ENCODE data around the gene ITPR2. TPM values are rescaled to one million over a fixed set of nuclear protein-coding genes. Genes with fewer than 3 reads are reported as not detected.

Gene ITPR2
- total and polyA plus RNA-seq, 2 of the 8 experiments (the other 6 are each of a cell fraction or from before 2014, with no cell fraction given) = 4.1 to 48.3 TPM

DNA sequence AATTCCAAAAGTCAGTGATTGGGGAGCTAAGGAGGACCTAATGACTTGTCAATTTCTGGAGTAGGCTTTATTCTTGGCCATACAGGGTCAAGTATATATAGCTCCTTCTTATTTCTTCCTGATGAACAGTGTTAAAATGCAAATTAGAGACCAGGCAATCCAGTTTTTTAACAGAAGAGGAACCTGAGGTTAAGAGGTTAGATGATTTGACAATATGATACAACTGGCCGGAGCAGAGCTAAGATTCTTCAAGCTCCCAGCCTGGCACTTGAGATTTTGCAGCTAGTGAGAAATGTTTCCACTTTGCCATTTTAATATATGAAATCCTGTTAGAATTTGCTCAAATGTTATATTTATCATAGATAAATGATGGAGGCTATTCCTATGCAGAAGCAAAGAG lies 433.6 kb downstream of the ITPR2 start:
- Histone ChIP-seq H2BK120ac (replicated peaks; ENCODE audit: low read depth, low read length) (no peak overlapping the region), H3K27ac (ENCODE audit: low read depth, low read length) (no peak overlapping the region), H3K23me2 (ENCODE audit: low read depth, low read length) (no peaks in the 10 kb centered on the region; the same call in 1 of the 2 replicates), H3K27me3 (replicated peaks in 1 of 4; ENCODE audit: control insufficient read depth in 3 of 4, extremely low read depth in 1 of 4, insufficient read depth in 3 of 4, low read length in 3 of 4) (no peaks in the 10 kb centered on the region), H3K4me2 (ENCODE audit: insufficient read depth in 1 of 2, low read depth in 2 of 2, low read length in 2 of 2) (no peak overlapping the region), H4K91ac (replicated peaks; ENCODE audit: insufficient read length, low read length) (no peak overlapping the region), H3K79me1 (ENCODE audit: low read depth, low read length) (no peaks in the 10 kb centered on the region), H4K8ac (ENCODE audit: extremely low read depth, insufficient read depth, low read length) (no peak overlapping the region), H2BK5ac (ENCODE audit: low read depth, low read length) (no peak overlapping the region), H3K23ac (ENCODE audit: insufficient read length) (no peak overlapping the region), H2BK12ac (ENCODE audit: low read depth, low read length) (no peak overlapping the region), H3K79me2 (ENCODE audit: control insufficient read depth in 1 of 2, insufficient read depth in 2 of 2, low read length in 2 of 2) (no peaks in the 10 kb centered on the region), H3K9me3 (ENCODE audit: insufficient read depth in 2 of 2, low read depth in 1 of 2, low read length in 1 of 2) (no peaks in the 10 kb centered on the region), H3K36me3 (ENCODE audit: control insufficient read depth in 2 of 4, insufficient read depth in 4 of 4, low read length in 3 of 4) (no peaks in the 10 kb centered on the region), H3K4me3 (ENCODE audit: extremely low read depth in 1 of 4, insufficient read depth in 2 of 4, low read depth in 3 of 4, low read length in 4 of 4) (no peak overlapping the region), H2BK15ac (ENCODE audit: low read length) (no peak overlapping the region), H2AFZ (ENCODE audit: low read length) (no peak overlapping the region), H3K9ac (replicated peaks in 1 of 4; ENCODE audit: extremely low read depth in 1 of 4, low read depth in 3 of 4, low read length in 3 of 4) (no peak overlapping the region), H3K14ac (ENCODE audit: insufficient read length) (no peak overlapping the region), H4K5ac (ENCODE audit: insufficient read length, low read depth, low read length) (no peak overlapping the region), H3K4ac (replicated peaks; ENCODE audit: insufficient read length, low read depth, low read length) (no peak overlapping the region), H2AK5ac (ENCODE audit: low read depth, low read length) (no peak overlapping the region), H3K18ac (ENCODE audit: extremely low read depth, low read length) (no peak overlapping the region), H3K4me1 (replicated peaks in 1 of 4; ENCODE audit: control insufficient read depth in 3 of 4, insufficient read depth in 4 of 4, low read length in 3 of 4) (no peaks in the 10 kb centered on the region), H4K20me1 (replicated peaks in 1 of 2; ENCODE audit: control insufficient read depth in 1 of 2, insufficient read depth in 2 of 2, low read length in 2 of 2) (no peaks in the 10 kb centered on the region), H2BK20ac (ENCODE audit: low read length) (no peak overlapping the region), H3K56ac (replicated peaks; ENCODE audit: insufficient read length, low read depth, low read length) (no peak overlapping the region)
- ChIA-PET CTCF (ENCODE audit: partially characterized antibody) (no interaction called here), POLR2A (ENCODE audit: partially characterized antibody) (no interaction called here)
- DNase-seq (ENCODE audit: low read depth in 1 of 2, low spot score in 2 of 2) = no peak
- 95% methylated on average over 1 of the region's 1 CpG; no CpG with 5 or more reads in 1 of the 2 experiments for WGBS, 2 experiments (ENCODE audit: extremely low coverage in 1 of 2, insufficient coverage in 1 of 2, insufficient read length in 1 of 2, insufficient replicate concordance in 2 of 2, low coverage in 1 of 2, low lambda C conversion rate in 2 of 2, missing lambda C conversion rate in 1 of 2)
- no peak for FAIRE-seq
- TF ChIP-seq, protein P1, sequence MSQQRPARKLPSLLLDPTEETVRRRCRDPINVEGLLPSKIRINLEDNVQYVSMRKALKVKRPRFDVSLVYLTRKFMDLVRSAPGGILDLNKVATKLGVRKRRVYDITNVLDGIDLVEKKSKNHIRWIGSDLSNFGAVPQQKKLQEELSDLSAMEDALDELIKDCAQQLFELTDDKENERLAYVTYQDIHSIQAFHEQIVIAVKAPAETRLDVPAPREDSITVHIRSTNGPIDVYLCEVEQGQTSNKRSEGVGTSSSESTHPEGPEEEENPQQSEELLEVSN (IDR thresholded peaks at IDR 0.05) = no peak
- TF ChIP-seq, protein P2, sequence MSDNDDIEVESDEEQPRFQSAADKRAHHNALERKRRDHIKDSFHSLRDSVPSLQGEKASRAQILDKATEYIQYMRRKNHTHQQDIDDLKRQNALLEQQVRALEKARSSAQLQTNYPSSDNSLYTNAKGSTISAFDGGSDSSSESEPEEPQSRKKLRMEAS (IDR thresholded peaks at IDR 0.05) = no peak
